Islet precursor cell (in vitro differentiated cells): Measurements from ENCODE around the gene ADRM1.

Experiments used
- DNase-seq: peaks from one replicate; pipeline ENCODE4 v3.0.0-alpha.2; 2018

The ADRM1 gene

DNA sequence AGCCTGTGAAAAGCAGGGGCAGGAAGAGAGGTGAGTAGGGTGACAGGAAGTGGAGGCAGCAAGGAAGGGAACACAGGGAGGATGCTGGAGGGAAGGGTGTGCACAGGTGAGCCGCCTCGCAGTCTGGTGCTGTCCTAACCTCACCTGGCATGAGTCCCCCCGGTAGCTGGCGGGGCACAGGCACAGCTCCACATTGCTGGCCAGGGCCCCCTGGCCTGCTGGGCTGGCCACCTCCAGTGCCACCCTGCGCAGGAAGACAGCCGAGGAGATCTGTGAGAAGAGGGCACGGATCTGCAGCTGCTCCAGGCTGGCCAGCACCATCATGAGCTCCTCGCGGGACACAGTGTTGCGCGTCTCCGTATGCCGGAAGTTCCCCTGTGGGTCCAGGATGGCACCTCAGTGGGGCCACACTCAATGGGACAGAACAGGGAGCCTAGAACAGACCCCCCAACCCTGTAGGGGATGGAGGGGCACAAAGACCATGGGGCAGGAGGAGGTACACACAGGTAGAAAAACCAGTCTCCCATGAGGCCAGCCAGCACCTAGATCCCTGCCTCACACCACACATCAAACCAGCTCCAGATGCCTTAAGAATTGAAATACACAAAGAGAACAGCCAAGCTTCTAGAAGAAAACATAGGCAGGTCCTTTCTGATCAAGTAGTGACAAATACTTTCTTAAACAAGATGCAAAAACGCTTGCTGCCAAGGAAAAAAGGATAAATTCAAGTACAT lies 22.5 kb downstream of the ADRM1 start:
- no peak for DNase-seq

DNA sequence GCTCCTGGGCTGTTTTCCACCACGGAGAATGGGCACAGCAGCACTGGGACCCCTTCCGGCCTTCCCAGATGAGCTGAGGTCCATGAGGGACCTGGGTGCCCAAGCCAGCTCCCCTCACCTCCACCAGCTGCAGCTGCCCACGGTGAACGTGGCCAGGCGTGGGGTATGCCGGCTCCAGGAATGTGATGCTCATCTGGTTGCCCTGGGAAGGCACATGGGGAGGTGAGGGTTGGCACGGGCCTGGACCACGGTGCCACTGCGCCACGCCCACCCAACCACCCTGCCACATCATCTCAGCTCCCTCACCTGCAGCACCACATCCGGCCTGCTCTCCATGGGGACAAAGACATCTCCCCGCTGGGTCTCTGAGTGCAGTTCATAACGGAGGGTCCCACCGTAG lies 23.8 kb downstream of the ADRM1 start:
- DNase-seq = no peak

DNA sequence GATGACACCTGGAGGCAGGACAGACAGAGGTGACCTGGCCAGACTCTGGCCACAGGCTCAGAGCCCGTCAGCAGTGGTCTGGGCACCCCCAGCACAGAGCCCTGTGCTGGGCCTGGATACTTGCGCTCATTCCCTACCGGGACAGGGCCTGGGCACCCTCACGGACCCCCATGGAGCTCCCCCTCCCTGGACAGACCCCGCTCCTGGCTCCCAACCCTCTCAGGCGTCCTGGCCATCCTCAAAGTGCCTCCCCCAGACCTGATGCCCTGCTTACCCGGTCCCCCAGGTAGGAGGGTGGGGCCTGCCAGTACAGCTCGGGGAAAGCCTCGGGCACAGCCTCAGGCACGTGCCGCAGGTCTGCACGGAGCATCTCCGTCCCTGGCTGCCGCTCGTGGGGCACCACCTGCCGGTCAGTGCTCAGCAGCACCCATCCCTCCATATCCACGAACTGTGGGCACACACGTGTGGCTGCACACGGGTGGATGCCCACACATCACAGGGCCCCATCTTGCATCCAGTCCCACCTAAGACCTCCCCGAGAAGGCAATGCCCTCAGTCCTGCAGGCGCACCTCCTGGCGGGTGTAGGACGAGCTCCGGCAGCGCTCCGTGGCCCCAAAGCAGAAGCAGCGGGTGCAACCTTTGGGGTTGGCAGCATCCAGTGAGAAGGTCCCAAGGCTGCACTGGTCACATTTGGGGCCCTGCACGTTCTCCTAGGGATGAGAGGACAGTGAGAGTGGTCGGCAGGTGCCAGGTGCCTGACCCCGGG lies 24.3 kb downstream of the ADRM1 start:
- no peak for DNase-seq

DNA sequence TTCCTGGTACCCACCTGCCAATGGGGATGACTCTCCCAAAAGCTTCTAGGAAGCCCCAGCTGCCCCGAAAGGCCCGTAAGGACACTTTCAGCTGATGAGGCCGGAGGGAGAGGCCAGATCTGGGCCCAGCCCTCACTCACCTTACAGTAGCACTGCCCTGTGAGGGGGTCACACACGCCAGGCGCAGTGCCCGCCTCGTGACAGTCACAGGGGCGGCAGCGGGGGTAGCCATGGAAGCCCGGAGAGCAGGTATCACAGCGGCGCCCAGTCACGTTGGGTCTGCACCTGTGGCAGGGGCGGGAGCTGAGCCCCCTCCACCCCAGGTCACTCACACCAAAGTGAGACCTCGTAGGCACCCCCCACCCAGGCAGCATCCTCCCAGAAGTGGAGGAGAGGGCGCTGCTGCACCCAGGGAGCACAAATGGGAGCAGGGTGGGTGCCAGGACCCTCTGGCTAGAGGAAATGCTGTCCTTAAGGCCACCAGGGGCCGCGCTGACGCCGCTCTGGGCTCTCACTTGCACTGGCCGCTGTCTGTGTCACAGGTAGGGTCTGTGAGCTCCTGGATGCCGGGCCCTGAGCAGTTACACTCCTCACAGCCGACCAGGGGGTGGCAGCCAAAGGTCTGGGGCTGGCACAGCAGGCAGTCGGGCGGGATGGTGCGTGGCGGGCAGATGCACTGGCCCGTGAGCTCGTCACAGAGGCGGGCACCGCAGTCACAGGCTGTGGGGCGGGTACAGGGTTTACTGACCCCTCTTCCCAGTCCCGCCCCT lies 25.1 kb downstream of the ADRM1 start:
- no peak for DNase-seq

DNA sequence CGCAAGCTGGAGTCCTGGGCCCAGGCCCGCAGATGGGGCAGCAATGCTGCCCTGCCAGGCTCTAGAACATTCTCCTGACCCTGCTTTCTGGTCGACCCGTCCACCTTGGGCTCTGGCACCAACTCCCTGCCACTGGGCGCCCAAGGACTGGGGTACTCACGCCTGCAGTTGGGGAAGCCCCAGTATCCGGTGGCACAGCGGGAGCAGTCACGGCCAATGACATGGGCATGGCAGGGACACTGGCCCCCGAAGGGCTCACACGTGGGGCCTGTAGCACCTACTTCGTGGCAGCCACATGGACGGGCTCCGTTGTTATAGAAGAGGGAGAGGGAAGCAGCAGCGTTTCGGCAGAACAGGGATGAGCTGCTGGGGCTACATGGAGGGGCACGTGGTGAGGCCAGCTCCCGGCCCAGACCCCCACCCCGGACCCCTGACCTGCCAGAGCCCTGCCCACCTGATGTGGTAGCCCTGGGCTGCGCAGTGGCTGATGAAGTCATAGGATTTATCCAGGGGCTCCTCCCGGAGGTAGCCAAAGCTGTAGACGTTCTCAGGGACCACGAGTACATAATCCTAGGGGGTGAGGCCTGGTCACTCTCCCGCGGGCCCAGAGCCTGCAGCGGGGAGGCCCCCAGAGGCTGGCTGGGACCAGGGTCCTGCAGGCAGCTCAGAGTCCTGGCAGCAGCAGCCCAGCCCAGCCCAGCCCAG lies 26.0 kb downstream of the ADRM1 start:
- DNase-seq = no peak

DNA sequence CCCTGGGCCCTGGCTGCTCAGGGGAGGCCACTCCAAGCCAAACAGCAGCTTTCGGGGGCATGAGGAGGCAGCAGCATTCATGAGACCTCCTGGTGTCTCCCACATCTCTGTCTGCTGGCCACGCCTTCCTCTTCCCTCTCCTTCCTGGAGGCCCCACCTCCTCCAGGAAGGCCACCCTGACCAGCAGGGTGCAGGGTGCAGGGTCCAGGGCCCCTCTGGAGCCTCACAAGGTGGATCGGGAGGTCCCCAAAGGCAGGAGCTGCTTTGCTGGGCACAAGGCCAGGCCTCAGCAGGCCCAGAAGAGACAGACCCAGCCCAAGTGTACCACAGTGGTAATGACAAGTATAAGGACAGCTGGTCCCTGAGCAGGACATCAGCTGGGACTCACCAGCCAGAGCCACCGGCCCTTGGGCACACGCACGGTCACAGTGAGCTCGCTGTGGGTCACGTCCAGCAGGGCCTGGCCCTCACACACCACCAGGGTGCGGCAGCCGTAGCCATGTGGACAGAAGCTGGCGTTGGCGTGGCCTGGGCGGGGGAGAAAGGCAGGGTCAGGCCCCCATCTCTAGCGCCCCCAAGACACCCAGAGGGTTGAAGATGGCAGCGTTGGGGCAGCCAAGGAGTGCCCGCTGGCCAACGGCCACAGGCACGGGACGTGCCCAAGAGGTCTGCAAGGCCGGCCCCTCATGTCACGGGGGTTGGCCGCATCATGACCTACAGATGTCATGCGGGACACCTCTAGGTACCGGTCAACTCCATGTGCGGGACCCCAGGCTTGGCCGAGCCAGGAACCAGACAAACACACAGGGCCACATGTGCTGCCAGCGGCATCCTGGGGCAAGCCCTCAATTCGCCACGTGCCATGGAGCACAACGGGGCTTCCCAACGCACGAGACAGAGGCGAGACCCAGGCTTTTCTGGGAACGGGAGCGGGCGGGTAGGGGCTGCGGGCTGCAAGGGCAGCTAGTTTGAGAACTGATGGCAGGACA lies 26.9 kb downstream of the ADRM1 start:
- no peak for DNase-seq

DNA sequence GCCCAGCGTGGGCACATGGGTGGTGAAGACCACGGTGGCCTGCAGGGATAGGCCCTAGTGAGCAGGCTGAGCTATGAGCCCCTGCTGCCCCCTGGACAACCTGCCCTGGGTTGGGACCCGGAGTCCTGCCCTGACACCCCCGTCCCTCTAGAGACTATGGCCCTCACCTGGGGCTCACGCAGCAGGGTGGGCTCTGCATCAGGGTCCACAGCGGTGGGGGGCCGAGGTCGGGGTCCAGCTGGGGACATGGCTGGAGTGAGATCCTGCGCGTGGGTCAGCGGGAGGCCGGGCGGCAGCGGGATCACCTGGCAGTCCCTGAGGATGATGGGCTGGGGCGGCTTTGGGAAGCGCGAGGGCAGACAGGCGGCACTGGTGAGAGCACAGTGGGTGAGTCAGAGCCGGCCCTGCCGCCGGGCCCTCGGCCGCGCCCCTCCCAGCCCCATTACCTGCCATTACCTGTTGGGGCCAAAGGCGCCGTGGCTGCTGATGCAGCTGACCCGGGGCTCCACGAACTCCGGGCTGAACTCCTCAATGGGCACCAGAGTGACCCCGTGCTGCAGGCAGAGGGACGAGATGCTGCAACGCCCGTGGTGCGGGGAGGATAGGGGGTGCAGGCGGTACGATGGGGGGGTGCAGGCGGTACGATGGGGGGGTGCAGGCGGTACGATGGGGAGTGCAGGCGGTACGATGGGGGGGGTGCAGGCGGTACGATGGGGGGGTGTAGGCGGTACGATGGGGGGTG lies 27.9 kb downstream of the ADRM1 start:
- DNase-seq = no peak

DNA sequence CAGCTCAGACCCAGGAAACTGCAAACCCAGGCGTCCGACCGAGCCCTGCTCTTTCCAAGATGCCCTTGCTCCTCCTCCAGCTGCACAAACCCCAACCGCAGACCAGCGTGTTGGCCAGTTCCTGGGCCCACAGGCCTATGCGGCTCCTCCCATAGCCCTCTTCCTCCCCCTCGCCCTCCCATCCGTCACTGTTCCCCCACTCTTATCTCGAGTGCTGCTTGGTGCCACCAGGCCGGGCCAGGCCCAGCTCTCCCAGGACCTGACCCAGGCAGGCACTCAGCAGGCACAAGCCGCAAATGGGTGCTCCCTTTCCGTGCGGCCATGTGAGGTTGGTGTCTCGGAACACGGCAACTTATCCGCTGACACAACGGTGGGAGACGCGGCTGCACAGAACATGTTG lies 28.6 kb downstream of the ADRM1 start:
- no peak for DNase-seq

DNA sequence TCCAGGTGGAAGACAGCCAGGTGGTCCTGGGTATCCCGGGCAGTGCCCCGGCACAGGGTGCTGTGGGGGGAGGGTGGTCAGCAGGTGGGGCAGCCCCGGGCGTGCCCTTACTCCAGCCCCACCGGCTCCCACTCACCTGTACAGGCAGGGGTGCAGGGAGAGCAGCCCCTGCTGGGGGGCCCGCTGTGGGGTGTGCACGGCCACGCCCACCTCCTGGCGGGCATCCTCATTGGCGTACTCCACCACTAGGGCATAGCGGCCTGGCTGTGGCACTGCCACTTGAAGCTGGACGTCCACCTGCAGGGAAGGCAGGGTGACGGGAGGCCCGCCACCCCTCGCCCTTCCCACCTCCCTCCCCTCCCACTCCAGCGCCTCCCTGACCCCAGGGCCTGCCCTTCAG lies 29.6 kb downstream of the ADRM1 start:
- DNase-seq = no peak

DNA sequence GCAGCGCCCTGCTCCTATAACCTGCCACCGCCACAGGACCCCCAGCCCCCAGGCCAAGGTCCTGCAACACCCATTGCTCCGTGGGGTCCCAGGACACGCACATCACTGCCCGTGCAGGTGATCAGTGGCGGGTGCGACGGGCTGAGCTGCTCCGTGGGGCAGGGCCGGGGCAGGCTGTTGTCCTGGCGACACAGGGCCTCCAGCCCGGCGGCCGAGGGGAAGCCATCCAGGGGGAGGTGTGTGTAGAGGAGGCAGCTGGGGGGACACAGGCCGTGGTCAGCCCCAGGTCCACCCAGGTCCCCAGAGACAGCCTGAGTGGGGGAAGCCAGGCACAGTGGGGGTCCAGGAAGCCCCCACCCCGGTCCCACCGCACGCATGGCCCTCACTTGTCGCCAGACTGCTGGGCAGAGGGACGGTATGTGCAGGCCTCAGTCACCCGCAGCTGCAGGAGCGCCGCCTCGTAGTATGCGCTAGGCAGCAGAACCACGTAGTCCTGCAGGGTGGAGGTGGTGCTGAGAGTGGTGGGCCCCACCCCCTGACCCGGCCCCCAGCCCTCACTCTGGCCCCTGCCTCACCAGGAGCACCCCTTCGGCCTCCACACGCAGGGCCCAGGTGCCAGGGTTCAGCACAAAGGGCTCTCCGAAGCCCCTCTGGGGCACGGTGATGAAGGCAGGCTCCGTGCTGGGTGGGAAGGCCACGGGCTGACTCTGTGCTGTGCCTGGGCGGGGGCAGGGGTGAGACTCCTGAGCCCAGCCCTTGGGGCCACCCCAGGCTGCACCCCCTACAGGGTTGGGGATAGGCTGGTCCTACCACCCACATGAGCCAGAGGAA lies 30.4 kb downstream of the ADRM1 start:
- no peak for DNase-seq

DNA sequence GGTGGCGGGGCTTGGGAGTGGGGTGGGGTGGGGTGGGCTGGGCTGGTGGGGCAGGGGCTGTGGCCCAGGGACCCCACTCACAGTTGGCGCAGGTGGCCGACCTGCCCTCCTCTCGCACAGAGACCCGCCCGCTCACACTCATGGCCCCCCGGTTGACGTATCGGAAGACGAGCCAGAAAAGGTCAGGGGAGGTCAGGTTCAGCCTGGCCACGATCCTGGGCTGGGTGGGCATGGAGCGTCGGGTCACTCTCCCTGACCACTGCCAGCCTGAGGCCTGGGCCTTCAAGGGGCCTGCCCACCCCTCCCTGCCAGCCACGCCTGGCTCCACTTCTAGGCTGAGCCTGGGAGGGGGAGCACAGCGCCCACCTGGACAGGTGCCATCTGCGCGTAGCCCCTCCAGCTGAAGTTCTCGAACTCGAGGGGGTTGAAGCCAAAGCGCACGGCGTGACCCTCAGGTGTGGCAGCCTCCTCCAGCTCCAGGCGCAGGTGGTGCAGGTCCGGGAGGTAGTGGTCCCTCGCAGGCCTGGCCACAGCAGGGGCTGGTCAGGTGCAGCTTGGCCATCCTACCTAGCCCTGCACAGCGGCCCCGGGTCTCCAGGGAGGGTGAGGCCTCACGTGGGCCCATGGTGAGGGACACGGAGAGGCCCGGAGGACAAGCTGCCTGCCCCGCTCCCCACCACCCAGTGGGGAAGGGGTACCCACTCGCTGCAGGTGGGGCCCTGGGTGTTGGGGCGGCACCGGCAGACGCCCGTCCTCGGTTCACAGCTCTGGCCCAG lies 31.2 kb downstream of the ADRM1 start:
- DNase-seq = no peak

DNA sequence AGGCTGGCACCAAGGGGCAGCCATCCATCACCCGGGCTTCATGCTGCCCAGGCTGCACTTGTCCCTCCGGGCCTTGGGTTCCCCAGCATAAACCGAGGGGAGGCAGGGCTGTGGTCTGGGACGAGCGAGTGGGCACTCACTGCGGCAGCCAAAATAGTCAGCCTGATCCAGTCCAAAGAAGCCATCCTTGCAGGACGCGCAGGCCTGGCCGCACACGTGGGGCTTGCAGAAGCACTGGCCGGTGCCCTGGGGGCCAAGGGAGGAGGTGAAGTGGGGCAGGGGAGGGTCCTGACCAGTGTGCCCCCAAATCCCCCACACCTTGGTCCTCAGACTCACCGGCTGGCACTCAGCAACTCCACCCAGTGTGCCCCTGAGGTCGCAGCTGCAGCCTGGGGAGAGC lies 32.1 kb downstream of the ADRM1 start:
- DNase-seq = no peak

DNA sequence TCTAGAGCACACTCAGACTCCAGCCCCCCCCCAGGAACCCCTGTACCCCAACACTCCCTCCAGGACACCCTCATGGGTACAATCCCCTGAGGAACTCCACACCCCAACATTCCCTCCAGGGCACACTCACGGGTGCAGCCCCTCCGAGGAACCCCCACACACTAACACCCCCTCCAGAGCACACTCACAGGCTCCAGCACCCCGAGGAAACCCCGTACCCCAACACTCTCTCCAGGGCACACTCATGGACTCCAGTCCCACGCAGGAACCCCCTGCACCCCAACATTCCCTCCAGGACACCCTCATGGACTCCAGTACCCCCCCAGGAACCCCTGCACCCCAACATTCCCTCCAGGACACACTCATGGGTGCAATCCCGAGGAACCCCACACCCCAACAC lies 32.7 kb downstream of the ADRM1 start:
- DNase-seq = no peak

DNA sequence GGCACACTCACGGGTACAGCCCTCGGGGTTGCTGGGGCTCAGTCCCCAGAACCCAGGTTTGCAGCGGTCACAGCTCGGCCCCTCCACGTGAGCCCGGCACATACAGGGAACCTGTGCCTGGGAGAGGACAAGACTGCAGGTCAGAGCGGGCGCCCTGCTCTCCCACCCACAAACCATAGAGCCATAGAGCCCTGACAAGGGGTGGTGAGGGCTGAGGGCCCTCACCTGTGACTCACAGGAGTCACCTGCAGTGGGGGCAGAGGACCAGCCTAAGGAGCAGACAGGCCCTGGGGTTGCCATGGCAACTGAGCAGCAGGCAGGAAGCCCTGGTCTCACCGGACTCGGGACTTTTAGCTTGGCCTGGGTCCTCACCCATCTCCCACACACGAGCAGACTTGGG lies 33.5 kb downstream of the ADRM1 start:
- peak; percentile 74 for DNase-seq

DNA sequence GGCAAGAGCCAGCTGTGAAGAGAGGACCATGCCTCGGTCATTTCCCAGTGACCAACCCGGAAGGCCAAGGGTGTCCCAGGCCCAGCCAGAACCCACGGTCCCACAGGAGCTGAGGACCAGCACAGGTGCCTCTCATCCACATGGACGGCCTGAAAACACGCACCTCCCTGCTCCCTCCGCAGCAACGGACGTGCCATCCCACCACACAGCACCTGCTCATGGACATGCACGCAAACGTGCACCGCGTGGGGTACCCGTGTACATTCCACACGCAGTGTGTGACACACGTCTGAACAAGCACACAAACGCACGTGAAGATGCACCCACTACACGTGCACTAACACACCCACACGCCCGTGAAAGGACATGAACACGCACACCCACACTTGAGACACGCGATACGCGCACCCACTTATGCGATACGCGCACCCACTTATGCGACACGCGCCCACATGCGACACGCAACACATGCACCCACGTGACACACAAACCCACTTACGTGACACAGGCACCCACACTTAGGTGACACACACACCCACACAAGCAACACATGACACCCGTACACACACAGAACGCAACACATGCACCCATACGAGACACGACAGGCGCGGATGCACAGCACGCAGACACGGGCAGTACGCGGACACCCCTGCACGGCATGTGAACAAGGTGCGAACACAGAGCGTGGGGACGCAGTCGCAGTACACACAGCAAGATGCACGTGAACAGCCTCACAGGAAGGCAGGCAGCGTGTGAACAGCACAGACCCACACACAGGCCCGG lies 34.2 kb downstream of the ADRM1 start:
- DNase-seq = no peak

DNA sequence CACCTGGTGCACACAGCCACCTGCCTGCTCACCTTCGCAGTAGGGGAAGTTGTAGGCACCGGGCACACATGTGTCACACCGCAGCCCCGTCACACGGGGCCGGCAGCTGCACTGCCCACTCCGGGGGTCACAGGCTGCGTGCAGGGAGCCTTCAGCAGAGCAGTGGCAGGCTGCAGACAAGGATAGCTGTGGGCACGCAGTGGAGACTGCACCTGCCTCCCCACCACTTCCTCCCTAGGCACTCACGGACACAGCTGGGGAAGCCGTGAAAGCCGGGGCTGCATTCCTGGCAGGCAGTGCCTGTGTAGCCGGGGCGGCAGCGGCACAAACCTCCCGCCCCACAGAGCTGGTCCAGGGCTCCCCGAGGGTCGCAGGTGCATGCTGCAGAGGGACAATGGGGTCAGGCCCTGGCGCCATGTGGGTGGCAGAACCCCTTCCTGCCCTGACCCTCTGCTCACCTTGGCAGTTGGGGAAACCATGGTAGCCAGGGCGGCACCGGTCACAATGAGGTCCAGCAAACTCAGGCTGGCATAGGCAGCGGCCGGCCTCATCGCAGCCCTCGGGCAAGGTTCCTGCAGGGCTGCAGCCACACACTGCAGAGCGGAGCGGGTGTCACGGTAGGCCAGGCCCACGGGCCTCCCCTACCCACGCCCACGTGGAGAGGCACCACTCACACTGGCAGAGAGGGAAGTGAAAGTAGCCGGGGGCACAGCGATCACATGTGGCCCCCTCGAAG lies 34.9 kb downstream of the ADRM1 start:
- no peak for DNase-seq

DNA sequence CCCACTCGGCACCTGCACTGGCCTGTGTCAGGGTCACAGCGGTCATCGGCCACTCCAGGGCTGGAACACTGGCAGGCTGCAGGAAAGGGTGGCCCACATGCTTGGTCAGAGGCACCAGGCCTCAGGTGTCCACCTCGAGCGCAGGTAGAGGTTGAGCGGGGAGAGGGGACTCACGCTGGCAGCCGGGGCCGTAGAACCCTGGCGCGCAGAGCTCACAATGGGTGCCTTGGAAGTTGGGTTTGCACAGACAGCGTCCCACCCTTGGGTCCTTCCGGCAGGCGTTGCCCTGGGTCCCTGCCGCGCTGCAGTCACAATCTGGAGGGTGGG lies 35.5 kb downstream of the ADRM1 start:
- no peak for DNase-seq

DNA sequence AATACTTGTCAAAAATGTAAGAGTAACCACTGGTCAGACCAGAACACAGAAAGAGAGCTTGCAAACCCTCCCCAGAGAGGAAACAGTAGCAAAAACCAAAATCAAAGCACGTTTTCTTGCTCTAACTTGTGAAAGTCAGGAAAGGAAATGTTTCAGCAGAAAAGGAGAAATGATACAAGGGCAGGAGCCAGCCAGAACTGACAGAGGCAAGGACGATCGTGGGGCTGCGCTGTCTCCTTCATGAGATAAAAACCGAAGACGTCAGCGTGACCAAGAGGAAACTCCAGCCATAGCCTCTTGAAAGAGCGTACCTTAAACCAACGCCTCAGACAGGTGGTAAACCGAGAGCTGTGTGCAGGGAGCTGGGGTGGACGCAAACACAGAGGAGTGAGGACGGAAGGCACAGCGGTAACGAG lies 36.9 kb downstream of the ADRM1 start:
- no peak for DNase-seq
